HUES6 (cell line): ENCODE results near the gene ZNF84.

Experiments used
- H3K27ac ChIP-seq: 2 replicates; pipeline ENCODE4 v1.7.0; 2013; ENCODE audit warnings: low read depth, mild to moderate bottlenecking, low read length, inconsistent platforms
- H3K27me3 ChIP-seq: 2 replicates; pipeline ENCODE4 v1.6.1; 2013; ENCODE audit warnings: low read length; ENCODE audit not compliant: control insufficient read depth, insufficient read depth
- H3K36me3 ChIP-seq: 2 replicates; pipeline ENCODE4 v1.6.1; 2013; ENCODE audit warnings: low read length; ENCODE audit not compliant: control insufficient read depth, insufficient read depth
- H3K4me1 ChIP-seq: 2 replicates; pipeline ENCODE4 v1.6.1; 2013; ENCODE audit warnings: low read length; ENCODE audit not compliant: control insufficient read depth, insufficient read depth
- H3K4me3 ChIP-seq: 2 replicates; pipeline ENCODE4 v1.5.1; 2013; ENCODE audit warnings: low read depth, low read length
- H3K9ac ChIP-seq: one replicate; pipeline ENCODE4 v1.6.1; 2013; ENCODE audit warnings: mild to moderate bottlenecking, low read length
- H3K9me3 ChIP-seq: 2 replicates; pipeline ENCODE4 v1.6.1; 2013; ENCODE audit warnings: low read depth, low read length; ENCODE audit not compliant: control insufficient read depth, insufficient read depth

ZNF84 gene

DNA sequence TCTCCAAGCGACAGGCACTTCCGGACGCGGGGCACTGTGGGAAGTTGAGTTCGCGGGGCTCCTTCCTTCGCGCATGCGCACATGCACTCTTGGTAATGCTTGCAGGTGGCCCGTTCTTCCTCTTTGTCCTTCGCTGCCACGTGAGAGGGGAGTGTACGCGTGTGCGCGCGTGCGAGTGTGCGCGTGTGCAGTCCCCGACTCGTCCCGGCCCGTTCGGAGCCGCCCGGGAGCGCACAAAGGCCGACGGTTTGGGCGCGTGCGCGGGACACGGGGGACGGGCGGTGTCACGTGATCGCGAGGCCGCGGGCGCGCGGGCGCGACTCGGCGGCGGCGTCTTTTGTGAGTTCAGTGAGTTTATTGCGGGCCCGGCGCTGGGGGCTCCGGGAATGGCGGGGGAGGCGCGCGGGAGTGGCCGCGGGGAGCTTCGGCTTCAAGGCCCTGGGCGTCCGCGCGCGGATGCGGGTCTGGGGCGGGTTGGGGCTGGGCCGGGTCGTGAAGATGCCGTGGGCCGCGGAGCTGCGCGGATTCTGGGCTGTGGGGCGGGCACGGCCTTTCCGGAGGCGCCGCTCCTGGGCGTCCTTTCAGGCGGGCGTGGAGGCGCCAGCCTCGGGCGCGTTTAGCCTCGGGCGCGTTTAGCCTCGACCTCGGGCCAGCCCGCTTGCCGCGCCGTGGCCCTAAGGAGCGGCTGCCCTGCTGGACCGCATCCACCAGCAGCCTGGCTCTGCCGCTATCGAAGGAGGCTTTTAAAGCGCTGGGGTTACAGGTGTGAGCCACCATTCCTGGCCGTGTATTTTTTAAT, at the start of gene ZNF84:
Gene ZNF84 (plus strand): TSS at position 303 of the 799 bp plus-strand sequence. CDS start 3,959 bp downstream, outside the sequence.
- H3K4me3 ChIP-seq: peak within 1 kb of the TSS; percentile 79
- peaks cover 60% of the 10 kb centered on the region for H3K9me3 ChIP-seq
- H3K36me3 ChIP-seq: peaks cover 32% of the 10 kb centered on the region
- H3K27ac ChIP-seq: peak within 1 kb of the TSS; percentile 97
- no peaks in the 10 kb centered on the region for H3K27me3 ChIP-seq
- peak within 1 kb of the TSS; percentile 92 for H3K9ac ChIP-seq
- no peaks in the 10 kb centered on the region for H3K4me1 ChIP-seq

DNA sequence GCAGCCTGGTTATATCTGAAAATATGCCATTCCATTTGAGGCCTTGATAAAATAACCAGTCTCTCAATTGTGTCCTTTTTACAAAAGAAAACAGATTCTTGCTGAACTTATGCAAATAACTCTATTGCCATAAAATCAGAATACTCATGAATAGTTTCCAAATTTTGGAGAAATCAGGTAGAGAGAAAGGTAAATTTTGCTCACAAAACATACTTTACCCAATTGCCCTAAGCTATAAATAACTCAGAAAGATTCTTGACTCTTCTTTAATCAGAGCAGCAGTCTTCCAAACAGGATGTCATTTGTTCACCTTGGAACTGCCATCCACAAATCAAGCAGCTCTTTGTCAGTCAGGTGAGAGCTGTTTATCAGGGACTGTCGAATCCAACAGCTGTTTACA, 38.6 kb upstream of the ZNF84 start:
- Histone ChIP-seq H3K9ac (no peak overlapping the region), H3K4me1 (no peaks in the 10 kb centered on the region), H3K27ac (no peak overlapping the region), H3K36me3 (peaks cover 4% of the 10 kb centered on the region; the same call in 1 of the 2 replicates), H3K9me3 (peaks cover 91% of the 10 kb centered on the region), H3K27me3 (no peaks in the 10 kb centered on the region), H3K4me3 (no peak overlapping the region)

DNA sequence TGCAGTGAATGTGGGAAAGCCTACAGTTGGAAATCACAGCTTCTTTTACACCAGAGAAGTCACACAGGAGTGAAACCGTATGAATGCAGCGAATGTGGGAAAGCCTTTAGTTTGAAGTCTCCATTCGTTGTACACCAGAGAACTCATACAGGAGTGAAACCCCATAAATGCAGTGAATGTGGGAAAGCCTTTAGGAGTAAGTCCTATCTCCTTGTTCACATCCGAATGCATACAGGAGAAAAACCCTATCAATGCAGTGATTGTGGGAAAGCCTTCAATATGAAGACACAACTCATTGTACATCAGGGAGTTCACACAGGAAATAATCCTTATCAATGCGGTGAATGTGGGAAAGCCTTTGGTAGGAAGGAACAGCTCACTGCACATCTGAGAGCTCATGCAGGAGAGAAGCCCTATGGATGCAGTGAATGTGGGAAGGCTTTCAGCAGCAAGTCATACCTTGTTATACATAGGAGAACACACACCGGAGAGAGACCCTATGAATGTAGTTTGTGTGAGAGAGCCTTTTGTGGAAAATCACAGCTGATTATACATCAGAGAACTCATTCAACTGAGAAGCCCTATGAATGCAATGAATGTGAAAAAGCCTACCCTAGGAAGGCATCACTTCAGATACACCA, 26.5 kb upstream of the ZNF84 start:
- Histone ChIP-seq H3K36me3 (peaks cover 82% of the 10 kb centered on the region), H3K27ac (no peak overlapping the region), H3K9me3 (peaks cover 86% of the 10 kb centered on the region), H3K9ac (no peak overlapping the region), H3K4me1 (no peaks in the 10 kb centered on the region), H3K4me3 (no peak overlapping the region), H3K27me3 (no peaks in the 10 kb centered on the region)

DNA sequence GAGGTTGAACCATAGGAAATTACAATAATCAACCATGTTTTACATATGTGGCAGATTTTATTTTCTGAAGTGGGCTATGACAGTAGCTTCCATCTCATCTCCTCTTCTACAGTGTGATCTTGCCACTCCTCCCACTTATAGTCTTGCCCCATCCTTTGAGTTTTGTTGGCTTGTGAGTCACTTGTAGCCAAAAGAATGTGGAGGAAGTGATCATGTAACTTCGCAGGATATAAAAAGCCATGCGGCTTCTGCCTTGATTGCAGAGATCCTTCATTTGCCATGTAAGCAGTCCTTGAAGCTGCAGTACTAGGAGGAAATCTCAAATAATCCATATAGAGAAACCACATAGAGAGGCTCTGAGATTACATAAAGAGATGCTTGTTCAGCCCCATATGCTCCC, 13.7 kb upstream of the ZNF84 start:
- Histone ChIP-seq H3K36me3 (no peaks in the 10 kb centered on the region), H3K9ac (no peak overlapping the region), H3K9me3 (peaks cover 65% of the 10 kb centered on the region), H3K27me3 (no peaks in the 10 kb centered on the region), H3K27ac (no peak overlapping the region), H3K4me1 (no peaks in the 10 kb centered on the region), H3K4me3 (no peak overlapping the region)

DNA sequence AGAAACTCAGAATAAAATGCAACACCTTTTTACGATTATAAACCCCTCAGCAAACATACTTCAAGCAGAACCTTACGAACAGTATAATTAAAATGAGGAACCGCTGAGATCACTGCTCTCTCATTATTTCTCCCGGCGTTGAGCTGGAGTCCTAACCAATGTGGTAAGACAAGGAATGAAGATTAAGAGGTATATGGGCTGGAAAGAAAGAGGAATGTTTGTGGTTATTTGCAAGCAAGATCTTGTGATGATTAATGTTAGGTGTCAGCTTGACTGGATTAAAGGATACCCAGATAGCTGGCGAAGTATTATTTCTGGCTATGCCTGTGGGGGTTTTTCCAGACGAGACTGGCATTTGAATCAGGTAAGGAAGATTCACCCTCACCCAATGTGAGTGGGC, 10.3 kb upstream of the ZNF84 start:
- Histone ChIP-seq H3K4me3 (no peak overlapping the region), H3K4me1 (no peaks in the 10 kb centered on the region), H3K9me3 (peaks cover 70% of the 10 kb centered on the region), H3K9ac (no peak overlapping the region), H3K27me3 (no peaks in the 10 kb centered on the region), H3K36me3 (no peaks in the 10 kb centered on the region), H3K27ac (no peak overlapping the region)

DNA sequence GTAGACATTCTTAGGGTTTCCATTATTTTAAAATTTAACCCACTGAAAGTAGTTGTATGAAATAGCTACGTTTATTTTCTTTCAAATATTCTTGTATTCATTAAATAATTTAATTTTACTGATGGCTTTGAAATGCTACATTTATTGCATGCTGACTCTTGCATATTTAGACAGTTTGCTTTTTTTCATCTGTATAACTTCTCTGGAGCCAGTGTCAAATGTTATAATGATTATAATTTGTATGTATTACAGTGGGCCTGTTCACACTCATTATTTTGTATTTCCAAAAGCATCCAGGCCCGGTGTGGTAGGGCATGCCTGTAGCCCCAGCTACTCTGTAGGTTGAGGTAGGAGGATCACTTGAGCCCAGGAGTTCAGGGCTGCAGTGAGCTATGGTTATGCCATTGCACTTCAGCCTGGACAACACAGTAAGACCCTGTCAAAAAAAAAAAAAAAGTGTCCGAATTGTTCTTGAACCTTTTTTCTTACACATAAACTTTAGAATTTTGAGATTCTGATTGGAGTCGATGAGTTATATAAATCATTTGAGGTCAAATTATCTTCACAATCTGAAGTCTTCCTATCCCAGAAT, 905 bp downstream of the ZNF84 start:
- Histone ChIP-seq H3K27ac (peak overlapping the region; percentile 97; the same call in 1 of the 2 replicates), H3K9me3 (peaks cover 65% of the 10 kb centered on the region), H3K27me3 (no peaks in the 10 kb centered on the region), H3K4me3 (peak overlapping the region; percentile 79), H3K9ac (no peak overlapping the region), H3K36me3 (peaks cover 40% of the 10 kb centered on the region), H3K4me1 (no peaks in the 10 kb centered on the region)

DNA sequence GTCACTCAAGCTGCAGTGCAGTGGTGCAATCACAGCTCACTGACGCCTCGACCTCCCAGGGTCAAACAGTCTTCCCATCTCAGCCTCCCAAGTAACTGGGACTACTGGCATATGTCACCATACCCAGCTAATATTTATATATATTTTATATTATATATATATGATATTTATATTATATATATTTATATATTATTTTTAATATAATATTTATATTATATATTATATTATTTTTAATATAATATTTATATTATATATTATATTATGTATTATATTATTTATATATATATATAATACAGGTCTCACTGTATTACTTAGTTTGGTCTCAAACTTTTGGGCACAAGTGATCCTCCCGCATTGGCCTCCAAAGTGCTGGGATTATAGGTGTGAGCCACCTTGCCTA, 9.4 kb downstream of the ZNF84 start:
- H3K4me3 ChIP-seq: no peak overlapping the region
- no peaks in the 10 kb centered on the region for H3K27me3 ChIP-seq
- H3K9me3 ChIP-seq: peaks cover 95% of the 10 kb centered on the region
- no peak overlapping the region for H3K9ac ChIP-seq
- no peaks in the 10 kb centered on the region for H3K4me1 ChIP-seq
- H3K27ac ChIP-seq: no peak overlapping the region
- peaks cover 94% of the 10 kb centered on the region for H3K36me3 ChIP-seq

DNA sequence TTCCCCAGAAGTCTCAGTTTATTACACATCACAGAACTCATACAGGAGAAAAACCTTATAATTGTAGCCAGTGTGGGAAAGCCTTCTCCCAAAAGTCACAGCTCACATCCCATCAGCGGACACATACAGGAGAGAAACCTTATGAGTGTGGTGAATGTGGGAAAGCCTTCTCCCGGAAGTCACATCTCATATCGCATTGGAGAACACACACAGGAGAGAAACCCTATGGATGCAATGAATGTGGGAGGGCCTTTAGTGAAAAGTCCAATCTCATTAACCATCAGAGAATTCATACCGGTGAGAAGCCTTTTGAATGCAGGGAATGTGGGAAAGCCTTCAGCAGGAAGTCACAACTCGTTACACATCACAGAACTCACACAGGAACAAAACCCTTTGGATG, 20.1 kb downstream of the ZNF84 start:
- H3K27me3 ChIP-seq: no peaks in the 10 kb centered on the region
- H3K9ac ChIP-seq: no peak overlapping the region
- H3K27ac ChIP-seq: no peak overlapping the region
- peaks cover 88% of the 10 kb centered on the region for H3K9me3 ChIP-seq
- H3K36me3 ChIP-seq: peaks cover 55% of the 10 kb centered on the region
- peak overlapping the region; percentile 13; the same call in 1 of the 2 replicates for H3K4me3 ChIP-seq
- H3K4me1 ChIP-seq: no peaks in the 10 kb centered on the region

DNA sequence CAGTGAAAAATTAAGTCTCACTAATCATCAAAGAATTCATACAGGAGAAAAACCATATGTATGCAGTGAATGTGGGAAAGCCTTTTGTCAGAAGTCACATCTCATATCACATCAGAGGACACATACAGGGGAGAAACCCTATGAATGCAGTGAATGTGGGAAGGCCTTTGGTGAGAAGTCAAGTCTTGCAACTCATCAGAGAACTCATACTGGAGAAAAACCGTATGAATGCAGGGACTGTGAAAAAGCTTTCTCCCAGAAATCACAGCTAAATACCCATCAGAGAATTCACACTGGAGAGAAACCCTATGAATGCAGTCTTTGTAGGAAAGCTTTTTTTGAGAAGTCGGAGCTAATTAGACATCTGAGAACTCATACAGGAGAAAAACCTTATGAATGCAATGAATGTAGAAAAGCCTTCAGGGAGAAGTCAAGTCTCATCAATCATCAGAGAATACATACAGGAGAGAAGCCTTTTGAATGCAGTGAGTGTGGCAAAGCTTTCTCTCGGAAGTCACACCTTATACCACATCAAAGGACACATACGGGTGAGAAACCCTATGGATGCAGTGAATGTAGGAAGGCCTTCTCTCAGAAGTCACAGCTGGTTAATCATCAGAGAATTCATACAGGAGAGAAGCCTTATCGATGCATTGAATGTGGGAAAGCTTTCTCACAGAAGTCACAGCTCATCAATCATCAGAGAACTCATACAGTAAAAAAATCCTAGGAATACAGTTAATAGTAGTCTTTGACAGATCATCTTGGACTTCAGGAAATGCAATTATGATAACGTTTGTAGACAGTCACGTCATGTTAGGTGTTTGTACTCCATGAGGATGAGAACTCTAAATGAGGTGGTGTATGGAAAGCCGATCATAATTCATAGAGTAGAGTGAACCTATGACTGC, 21.1 kb downstream of the ZNF84 start:
- H3K4me1 ChIP-seq: no peaks in the 10 kb centered on the region
- H3K9ac ChIP-seq: no peak overlapping the region
- no peak overlapping the region for H3K27ac ChIP-seq
- H3K27me3 ChIP-seq: no peaks in the 10 kb centered on the region
- H3K36me3 ChIP-seq: peaks cover 45% of the 10 kb centered on the region
- peaks cover 88% of the 10 kb centered on the region for H3K9me3 ChIP-seq
- H3K4me3 ChIP-seq: no peak overlapping the region

DNA sequence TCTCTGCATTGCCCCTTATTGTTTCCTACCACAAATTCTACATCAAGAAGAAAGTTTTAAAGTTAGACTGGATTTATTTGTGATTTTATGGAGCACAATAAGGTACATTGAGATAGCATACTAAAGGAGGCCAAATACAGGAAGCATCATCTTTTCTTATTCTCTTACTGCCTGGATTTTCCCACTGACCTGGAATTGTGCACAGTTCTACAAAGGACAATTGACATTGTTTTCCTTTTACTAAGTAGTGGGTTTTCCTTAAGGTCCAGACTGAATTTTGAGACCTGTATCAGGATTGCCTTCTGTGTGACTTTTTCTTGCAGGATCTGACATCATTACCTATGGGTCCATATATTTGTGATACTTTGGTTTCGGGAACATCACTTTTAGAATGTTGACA, 24.6 kb downstream of the ZNF84 start:
- Histone ChIP-seq H3K9ac (no peak overlapping the region), H3K4me3 (no peak overlapping the region), H3K27me3 (no peaks in the 10 kb centered on the region), H3K27ac (no peak overlapping the region), H3K36me3 (peaks cover 21% of the 10 kb centered on the region), H3K4me1 (no peaks in the 10 kb centered on the region), H3K9me3 (peaks cover 98% of the 10 kb centered on the region)
